ENCODE results near the gene TEX26.
A peak's percentile ranks its signal among the peaks of the same experiment; 100 is the strongest.
"Not testable (repeated sequence)": the region's sequence is repeated elsewhere in the genome, so short reads cannot be mapped to it uniquely, and the experiment has no call there.

The TEX26 gene

GRCh38 chr13:30918662-30919405, 13.6 kb upstream of the TEX26 start:
- no peak for DNase-seq (ENCODE audit: low read depth)
- in situ Hi-C loops (cut with HindIII; ENCODE audit: low sequenced_read_pairs): no loop called here
- TF ChIP-seq CTCF (IDR thresholded peaks at IDR 0.05; ENCODE audit: low read depth, low read length, missing control alignments): no peak
- H3K4me3 ChIP-seq (ENCODE audit: low read depth, low read length): no peak overlapping the region

- in situ Hi-C loops (cut with HindIII; ENCODE audit: low sequenced_read_pairs): no loop called here
- no peak overlapping the region for H3K4me3 ChIP-seq (ENCODE audit: low read depth, low read length)
- no peak for DNase-seq (ENCODE audit: low read depth)
- TF ChIP-seq CTCF (IDR thresholded peaks at IDR 0.05; ENCODE audit: low read depth, low read length, missing control alignments): no peak
Observed at GRCh38 chr13:30920162-30920909, 12.1 kb upstream of the TEX26 start.

- in situ Hi-C loops (cut with HindIII; ENCODE audit: low sequenced_read_pairs): no loop called here
- no peak overlapping the region for H3K4me3 ChIP-seq (ENCODE audit: low read depth, low read length)
- DNase-seq (ENCODE audit: low read depth): no peak
- TF ChIP-seq CTCF (IDR thresholded peaks at IDR 0.05; ENCODE audit: low read depth, low read length, missing control alignments): no peak
Observed at GRCh38 chr13:30923418-30923817, 9.0 kb upstream of the TEX26 start.

GRCh38 chr13:30924721-30925120, 7.7 kb upstream of the TEX26 start:
- in situ Hi-C loops (cut with HindIII; ENCODE audit: low sequenced_read_pairs): loop anchor here (5.0 kb wide), 1 partner anchor 47 kb away; no protein-coding TSS in a partner anchor
- no peak for TF ChIP-seq CTCF (IDR thresholded peaks at IDR 0.05; ENCODE audit: low read depth, low read length, missing control alignments)
- DNase-seq (ENCODE audit: low read depth): no peak
- H3K4me3 ChIP-seq (ENCODE audit: low read depth, low read length): no peak overlapping the region

GRCh38 chr13:30925429-30925828, 7.0 kb upstream of the TEX26 start:
- no peak for DNase-seq (ENCODE audit: low read depth)
- H3K4me3 ChIP-seq (ENCODE audit: low read depth, low read length): no peak overlapping the region
- TF ChIP-seq CTCF (IDR thresholded peaks at IDR 0.05; ENCODE audit: low read depth, low read length, missing control alignments): no peak
- in situ Hi-C loops (cut with HindIII; ENCODE audit: low sequenced_read_pairs): loop anchor here (5.0 kb wide), 1 partner anchor 48 kb away; no protein-coding TSS in a partner anchor

GRCh38 chr13:30926781-30927180, 5.7 kb upstream of the TEX26 start:
- DNase-seq (ENCODE audit: low read depth): no peak
- no peak for TF ChIP-seq CTCF (IDR thresholded peaks at IDR 0.05; ENCODE audit: low read depth, low read length, missing control alignments)
- no peak overlapping the region for H3K4me3 ChIP-seq (ENCODE audit: low read depth, low read length)
- in situ Hi-C loops (cut with HindIII; ENCODE audit: low sequenced_read_pairs): loop anchor here (5.0 kb wide), 1 partner anchor 49 kb away; no protein-coding TSS in a partner anchor

- H3K4me3 ChIP-seq (ENCODE audit: low read depth, low read length): not testable (repeated sequence)
- in situ Hi-C loops (cut with HindIII; ENCODE audit: low sequenced_read_pairs): loop anchor here (5.0 kb wide), 1 partner anchor 50 kb away; no protein-coding TSS in a partner anchor
- peak; percentile 5 for DNase-seq (ENCODE audit: low read depth)
Observed at GRCh38 chr13:30927188-30927587, 5.3 kb upstream of the TEX26 start.
